HepG2 (cell line): ENCODE data around the gene VTI1B. TPM values are rescaled to one million over a fixed set of nuclear protein-coding genes. Genes with fewer than 3 reads are reported as not detected.

Experiments
- BRF2 ChIP-seq: sonication (generic); formaldehyde crosslinking; IDR thresholded peaks from 2 replicates; pipeline ENCODE4 v1.8.1; 2022; ENCODE audit warnings: mild to moderate bottlenecking, missing genetic modification reagents
- IKZF4 ChIP-seq: sonication (generic); formaldehyde crosslinking; IDR thresholded peaks from 2 replicates; pipeline ENCODE4 v1.5.1; 2020; ENCODE audit warnings: borderline replicate concordance, mild to moderate bottlenecking, low read depth, missing genetic modification reagents; ENCODE audit errors: not compliant biosample characterization
- IRX3 ChIP-seq: sonication (generic); formaldehyde crosslinking; IDR thresholded peaks from 2 replicates; pipeline ENCODE4 v1.8.1; 2023; ENCODE audit warnings: mild to moderate bottlenecking, low read depth, missing genetic modification reagents, borderline replicate concordance
- LCORL ChIP-seq, 2 experiments: fragments of 450-650 bp in 1 of 2; sonication (generic) in 1 of 2; formaldehyde crosslinking in 1 of 2; IDR thresholded peaks; 2 replicates each; pipeline versions ENCODE4 v1.5.0 to v1.6.1; 2017 to 2020; ENCODE audit warnings: antibody characterized with exemption in 1 of 2, missing genetic modification reagents in 1 of 2
- NR2F2 ChIP-seq: IDR thresholded peaks from 2 replicates; pipeline ENCODE4 v1.6.1; 2012; ENCODE audit warnings: low read depth, inconsistent platforms, borderline replicate concordance
- SSRP1 ChIP-seq: IDR thresholded peaks from 2 replicates; pipeline ENCODE4 v1.6.1; 2016; ENCODE audit warnings: control low read depth
- ZBTB2 ChIP-seq: sonication (generic); formaldehyde crosslinking; IDR thresholded peaks from 2 replicates; pipeline ENCODE4 v1.8.0; 2022; ENCODE audit warnings: low read depth, missing genetic modification reagents
- ZNF225 ChIP-seq: sonication (generic); formaldehyde crosslinking; IDR thresholded peaks from 2 replicates; pipeline ENCODE4 v1.4.0; 2020; ENCODE audit warnings: mild to moderate bottlenecking, missing genetic modification reagents
- ZNF512B ChIP-seq: sonication (generic); formaldehyde crosslinking; IDR thresholded peaks from 2 replicates; pipeline ENCODE4 v1.5.1; 2020; ENCODE audit warnings: missing genetic modification reagents, mild to moderate bottlenecking, borderline replicate concordance
- ZNF558 ChIP-seq: sonication (generic); formaldehyde crosslinking; IDR thresholded peaks from 2 replicates; pipeline ENCODE4 v1.9.0; 2022; ENCODE audit warnings: mild to moderate bottlenecking, missing genetic modification reagents, borderline replicate concordance
- ZNF777 ChIP-seq: sonication (generic); formaldehyde crosslinking; IDR thresholded peaks from 2 replicates; pipeline ENCODE4 v1.4.0; 2020; ENCODE audit warnings: missing genetic modification reagents
- ZSCAN31 ChIP-seq: sonication (generic); formaldehyde crosslinking; IDR thresholded peaks from 2 replicates; pipeline ENCODE4 v1.5.0; 2020; ENCODE audit warnings: low read depth, mild to moderate bottlenecking, missing genetic modification reagents
- polyA plus RNA-seq, 8 experiments: library from polyadenylated mRNA; depleted of rRNA in 3 of 8; stranded (reverse) in 7 of 8; unstranded in 1 of 8; fragments of >200 nt; fragmentation: Illumina TruSeq in 4 of 8; extraction: Trizol in 4 of 8; gene quantifications; 2 replicates each; pipeline versions ENCODE4 v1.2.1 to v1.2.3, GENCODE V29; 2011 to 2016; ENCODE audit warnings: low read depth in 4 of 8, missing spikeins in 1 of 8, mixed read lengths in 1 of 8; ENCODE audit not compliant: insufficient read depth in 1 of 8
- total RNA-seq, 5 experiments: library from RNA; depleted of rRNA; stranded (reverse); fragments of >200 nt; fragmentation: Illumina TruSeq; extraction: Trizol; gene quantifications; 2 replicates each; pipeline ENCODE4 v1.2.3, GENCODE V29; 2016; ENCODE audit warnings: low read depth in 1 of 5
- TF ChIP-seq, protein P1 (sequence below): sonication (generic); formaldehyde crosslinking; IDR thresholded peaks from 2 replicates; pipeline ENCODE4 v1.4.0; 2020; ENCODE audit warnings: mild to moderate bottlenecking, low read depth, missing genetic modification reagents
- TF ChIP-seq, protein P2 (sequence below): sonication (generic); formaldehyde crosslinking; IDR thresholded peaks from 2 replicates; pipeline ENCODE4 v1.4.0; 2020; ENCODE audit warnings: missing genetic modification reagents, borderline replicate concordance
- TF ChIP-seq, protein P3 (sequence below): sonication (generic); formaldehyde crosslinking; IDR thresholded peaks from 2 replicates; pipeline ENCODE4 v1.4.0; 2020; ENCODE audit warnings: missing genetic modification reagents, borderline replicate concordance

VTI1B gene
- total and polyA plus RNA-seq, 2 of the 13 experiments (the other 11 are each of a cell fraction or from before 2014, with no cell fraction given): 39.0 to 103 TPM

DNA sequence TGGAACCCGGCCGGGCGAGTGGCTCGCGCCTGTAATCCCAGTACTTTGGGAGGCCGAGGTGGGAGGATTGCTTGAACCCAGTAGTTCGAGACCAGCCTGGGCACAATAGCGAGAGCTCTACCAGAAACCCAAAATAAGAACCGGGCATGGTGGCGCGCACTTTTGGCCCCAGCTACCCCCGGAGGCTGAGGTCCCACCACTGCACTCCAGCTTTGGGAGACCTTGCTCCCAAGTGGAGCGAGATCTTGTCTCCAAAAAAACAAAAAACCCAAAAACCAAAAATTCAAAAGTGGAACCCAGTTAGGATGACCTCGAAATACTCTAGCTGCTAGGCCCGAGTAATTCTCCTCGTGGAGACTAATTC is 769 bp upstream of the VTI1B start (continued):
- TF ChIP-seq SSRP1 (CRISPR knock-in tag) (no peak), ZSCAN31 (CRISPR knock-in tag) (no peak), ZNF777 (CRISPR knock-in tag) (no peak), BRF2 (CRISPR knock-in tag) (peak; percentile 43; the same call in 1 of the 2 replicates), ZNF558 (CRISPR knock-in tag) (no peak), ZNF512B (CRISPR knock-in tag) (no peak), IKZF4 (CRISPR knock-in tag) (no peak), ZBTB2 (CRISPR knock-in tag) (no peak), NR2F2 (no peak), LCORL (IDR thresholded peaks at IDR 0.05) (no peak), LCORL (CRISPR knock-in tag; IDR thresholded peaks at IDR 0.05) (no peak), IRX3 (CRISPR knock-in tag) (no peak), ZNF225 (no peak)
- TF ChIP-seq, protein P1, sequence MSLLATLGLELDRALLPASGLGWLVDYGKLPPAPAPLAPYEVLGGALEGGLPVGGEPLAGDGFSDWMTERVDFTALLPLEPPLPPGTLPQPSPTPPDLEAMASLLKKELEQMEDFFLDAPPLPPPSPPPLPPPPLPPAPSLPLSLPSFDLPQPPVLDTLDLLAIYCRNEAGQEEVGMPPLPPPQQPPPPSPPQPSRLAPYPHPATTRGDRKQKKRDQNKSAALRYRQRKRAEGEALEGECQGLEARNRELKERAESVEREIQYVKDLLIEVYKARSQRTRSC: no peak
- TF ChIP-seq, protein P2, sequence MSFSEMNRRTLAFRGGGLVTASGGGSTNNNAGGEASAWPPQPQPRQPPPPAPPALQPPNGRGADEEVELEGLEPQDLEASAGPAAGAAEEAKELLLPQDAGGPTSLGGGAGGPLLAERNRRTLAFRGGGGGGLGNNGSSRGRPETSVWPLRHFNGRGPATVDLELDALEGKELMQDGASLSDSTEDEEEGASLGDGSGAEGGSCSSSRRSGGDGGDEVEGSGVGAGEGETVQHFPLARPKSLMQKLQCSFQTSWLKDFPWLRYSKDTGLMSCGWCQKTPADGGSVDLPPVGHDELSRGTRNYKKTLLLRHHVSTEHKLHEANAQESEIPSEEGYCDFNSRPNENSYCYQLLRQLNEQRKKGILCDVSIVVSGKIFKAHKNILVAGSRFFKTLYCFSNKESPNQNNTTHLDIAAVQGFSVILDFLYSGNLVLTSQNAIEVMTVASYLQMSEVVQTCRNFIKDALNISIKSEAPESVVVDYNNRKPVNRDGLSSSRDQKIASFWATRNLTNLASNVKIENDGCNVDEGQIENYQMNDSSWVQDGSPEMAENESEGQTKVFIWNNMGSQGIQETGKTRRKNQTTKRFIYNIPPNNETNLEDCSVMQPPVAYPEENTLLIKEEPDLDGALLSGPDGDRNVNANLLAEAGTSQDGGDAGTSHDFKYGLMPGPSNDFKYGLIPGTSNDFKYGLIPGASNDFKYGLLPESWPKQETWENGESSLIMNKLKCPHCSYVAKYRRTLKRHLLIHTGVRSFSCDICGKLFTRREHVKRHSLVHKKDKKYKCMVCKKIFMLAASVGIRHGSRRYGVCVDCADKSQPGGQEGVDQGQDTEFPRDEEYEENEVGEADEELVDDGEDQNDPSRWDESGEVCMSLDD (CRISPR knock-in tag): no peak
- TF ChIP-seq, protein P3, sequence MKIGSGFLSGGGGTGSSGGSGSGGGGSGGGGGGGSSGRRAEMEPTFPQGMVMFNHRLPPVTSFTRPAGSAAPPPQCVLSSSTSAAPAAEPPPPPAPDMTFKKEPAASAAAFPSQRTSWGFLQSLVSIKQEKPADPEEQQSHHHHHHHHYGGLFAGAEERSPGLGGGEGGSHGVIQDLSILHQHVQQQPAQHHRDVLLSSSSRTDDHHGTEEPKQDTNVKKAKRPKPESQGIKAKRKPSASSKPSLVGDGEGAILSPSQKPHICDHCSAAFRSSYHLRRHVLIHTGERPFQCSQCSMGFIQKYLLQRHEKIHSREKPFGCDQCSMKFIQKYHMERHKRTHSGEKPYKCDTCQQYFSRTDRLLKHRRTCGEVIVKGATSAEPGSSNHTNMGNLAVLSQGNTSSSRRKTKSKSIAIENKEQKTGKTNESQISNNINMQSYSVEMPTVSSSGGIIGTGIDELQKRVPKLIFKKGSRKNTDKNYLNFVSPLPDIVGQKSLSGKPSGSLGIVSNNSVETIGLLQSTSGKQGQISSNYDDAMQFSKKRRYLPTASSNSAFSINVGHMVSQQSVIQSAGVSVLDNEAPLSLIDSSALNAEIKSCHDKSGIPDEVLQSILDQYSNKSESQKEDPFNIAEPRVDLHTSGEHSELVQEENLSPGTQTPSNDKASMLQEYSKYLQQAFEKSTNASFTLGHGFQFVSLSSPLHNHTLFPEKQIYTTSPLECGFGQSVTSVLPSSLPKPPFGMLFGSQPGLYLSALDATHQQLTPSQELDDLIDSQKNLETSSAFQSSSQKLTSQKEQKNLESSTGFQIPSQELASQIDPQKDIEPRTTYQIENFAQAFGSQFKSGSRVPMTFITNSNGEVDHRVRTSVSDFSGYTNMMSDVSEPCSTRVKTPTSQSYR (CRISPR knock-in tag): no peak
